ENCODE measurements around the gene MARCHF2.

GRCh38 chr19:8397746-8398310 is 15.3 kb upstream of the MARCHF2 start:
- no peak for TF ChIP-seq CTCF (IDR thresholded peaks at IDR 0.05)
- no peak for TF ChIP-seq POLR2A (IDR thresholded peaks at IDR 0.05; ENCODE audit: low read length)
- TF ChIP-seq CHD2 (IDR thresholded peaks at IDR 0.05; ENCODE audit: low read length, partially characterized antibody) = no peak
- TF ChIP-seq CBX8 (IDR thresholded peaks at IDR 0.05) = no peak
- TF ChIP-seq KDM1A (IDR thresholded peaks at IDR 0.05; ENCODE audit: low read depth) = no peak
- no peak for TF ChIP-seq HDAC2 (IDR thresholded peaks at IDR 0.05)

Measured in A549 (cell line).